Mesenchymal stem cell (in vitro differentiated cells and primary cell): ENCODE data around the gene TCF4.

Source experiments
- DNase-seq: peaks from one replicate; pipeline ENCODE4 v3.0.0-alpha.2; 2013
- H2AFZ ChIP-seq: one replicate; pipeline ENCODE4 v1.6.1; 2013; ENCODE audit warnings: low read depth, mild to moderate bottlenecking, control low read depth, inconsistent platforms, low read length, moderate library complexity
- H2AK5ac ChIP-seq: 2 replicates; pipeline ENCODE4 v1.6.1; 2013; ENCODE audit warnings: low read length, moderate library complexity, mild to moderate bottlenecking, inconsistent platforms; ENCODE audit not compliant: severe bottlenecking
- H2BK120ac ChIP-seq: one replicate; pipeline ENCODE4 v1.6.1; 2013; ENCODE audit warnings: low read depth, mild to moderate bottlenecking, inconsistent platforms, low read length, moderate library complexity
- H2BK12ac ChIP-seq, 2 experiments: one replicate each; pipeline ENCODE4 v1.6.1; 2013; ENCODE audit warnings: inconsistent platforms in 2 of 2, low read length in 2 of 2, mild to moderate bottlenecking in 2 of 2, moderate library complexity in 2 of 2, control low read depth in 1 of 2
- H2BK15ac ChIP-seq: one replicate; pipeline ENCODE4 v1.6.1; 2013; ENCODE audit warnings: mild to moderate bottlenecking, low read depth, inconsistent platforms; ENCODE audit not compliant: poor library complexity, severe bottlenecking
- H2BK5ac ChIP-seq: 2 replicates; pipeline ENCODE4 v1.6.1; 2013; ENCODE audit warnings: low read depth, mild to moderate bottlenecking, low read length, control low read depth, inconsistent platforms; ENCODE audit not compliant: poor library complexity, severe bottlenecking
- H3K14ac ChIP-seq, 2 experiments: one replicate each; pipeline ENCODE4 v1.6.1; 2013; ENCODE audit warnings: inconsistent platforms in 2 of 2, low read length in 2 of 2, control low read depth in 1 of 2, mild to moderate bottlenecking in 1 of 2, moderate library complexity in 1 of 2
- H3K18ac ChIP-seq, 2 experiments: one replicate each; pipeline ENCODE4 v1.6.1; 2013; ENCODE audit warnings: inconsistent platforms in 2 of 2, low read length in 2 of 2, control low read depth in 1 of 2, low read depth in 1 of 2, mild to moderate bottlenecking in 1 of 2
- H3K23ac ChIP-seq, 2 experiments: one replicate each; pipeline ENCODE4 v1.6.1; 2013; ENCODE audit warnings: inconsistent platforms in 2 of 2, low read length in 2 of 2, mild to moderate bottlenecking in 2 of 2, moderate library complexity in 2 of 2, control low read depth in 1 of 2
- H3K27ac ChIP-seq: 2 replicates; pipeline ENCODE4 v1.5.1; 2013; ENCODE audit warnings: mild to moderate bottlenecking, moderate library complexity, low read length, control low read depth, inconsistent platforms; ENCODE audit not compliant: poor library complexity, severe bottlenecking
- H3K27me3 ChIP-seq, 2 experiments: 2 replicates each; pipeline versions ENCODE4 v1.6.1 to v1.7.0; 2013; ENCODE audit warnings: low read length in 2 of 2, mild to moderate bottlenecking in 2 of 2, moderate library complexity in 2 of 2, control low read depth in 1 of 2, inconsistent platforms in 1 of 2; ENCODE audit not compliant: control insufficient read depth in 1 of 2, insufficient read depth in 1 of 2
- H3K36me3 ChIP-seq, 2 experiments: 2 replicates each; pipeline versions ENCODE4 v1.6.1 to v1.7.0; 2013; ENCODE audit warnings: low read length in 2 of 2, control low read depth in 1 of 2, inconsistent platforms in 1 of 2, low read depth in 1 of 2, mild to moderate bottlenecking in 1 of 2; ENCODE audit not compliant: insufficient read depth in 2 of 2, control insufficient read depth in 1 of 2
- H3K4ac ChIP-seq, 2 experiments: one replicate each; pipeline ENCODE4 v1.6.1; 2013; ENCODE audit warnings: inconsistent platforms in 2 of 2, low read length in 2 of 2, mild to moderate bottlenecking in 2 of 2, moderate library complexity in 2 of 2, control low read depth in 1 of 2, low read depth in 1 of 2
- H3K4me1 ChIP-seq: 2 replicates; pipeline ENCODE4 v1.6.1; 2013; ENCODE audit warnings: low read depth, low read length, control low read depth; ENCODE audit not compliant: control insufficient read depth, insufficient read depth
- H3K4me2 ChIP-seq: 2 replicates; pipeline ENCODE4 v1.6.1; 2013; ENCODE audit warnings: low read length, mild to moderate bottlenecking, inconsistent platforms; ENCODE audit not compliant: poor library complexity, severe bottlenecking
- H3K4me3 ChIP-seq, 2 experiments: 2 replicates each; pipeline versions ENCODE4 v1.5.1 to v1.7.0; 2013; ENCODE audit warnings: low read length in 2 of 2, mild to moderate bottlenecking in 2 of 2, control low read depth in 1 of 2, low read depth in 1 of 2; ENCODE audit not compliant: insufficient read depth in 1 of 2
- H3K79me1 ChIP-seq: replicated peaks from 2 replicates; pipeline ENCODE4 v1.6.1; 2013; ENCODE audit warnings: mild to moderate bottlenecking, control low read depth, low read length, inconsistent platforms; ENCODE audit not compliant: poor library complexity, severe bottlenecking
- H3K9ac ChIP-seq: 2 replicates; pipeline ENCODE4 v1.7.0; 2013; ENCODE audit warnings: mild to moderate bottlenecking, low read length, moderate library complexity
- H3K9me3 ChIP-seq: 2 replicates; pipeline ENCODE4 v1.7.0; 2013; ENCODE audit warnings: mild to moderate bottlenecking, low read length; ENCODE audit not compliant: control insufficient read depth
- H4K8ac ChIP-seq: one replicate; pipeline ENCODE4 v1.6.1; 2013; ENCODE audit warnings: inconsistent platforms, mild to moderate bottlenecking, low read length, moderate library complexity
- H4K91ac ChIP-seq: one replicate; pipeline ENCODE4 v1.6.1; 2013; ENCODE audit warnings: mild to moderate bottlenecking, low read length, inconsistent platforms
- WGBS: methylation state at CpG from one replicate; pipeline ENCODE4 v1.1.7; 2013; ENCODE audit warnings: mixed read lengths; 5-methylcytosine and 5-hydroxymethylcytosine counted together

TCF4 gene

GRCh38 chr18:55214534-55214933 lies 373.5 kb downstream of the TCF4 start:
- Histone ChIP-seq H3K9ac (no peak overlapping the region), H4K8ac (no peak overlapping the region), H2BK5ac (no peak overlapping the region), H3K14ac (no peak overlapping the region), H3K27me3 (no peaks in the 10 kb centered on the region), H3K27ac (no peak overlapping the region), H3K79me1 (no peaks in the 10 kb centered on the region), H3K4me3 (no peak overlapping the region), H4K91ac (no peak overlapping the region), H2AFZ (no peak overlapping the region), H3K23ac (no peak overlapping the region), H3K4ac (no peak overlapping the region), H3K4me2 (no peak overlapping the region), H3K18ac (no peak overlapping the region), H3K9me3 (no peaks in the 10 kb centered on the region), H2BK120ac (no peak overlapping the region), H2BK12ac (no peak overlapping the region), H2AK5ac (no peak overlapping the region), H3K36me3 (no peaks in the 10 kb centered on the region), H2BK15ac (no peak overlapping the region), H3K4me1 (no peaks in the 10 kb centered on the region)
- 14% methylated on average over 1 of the region's 2 CpGs for WGBS
- no peak for DNase-seq

- 77% methylated on average over 1 of the region's 1 CpG for WGBS
- Histone ChIP-seq H2BK5ac (no peak overlapping the region), H3K18ac (no peak overlapping the region), H2AK5ac (no peak overlapping the region), H2BK120ac (no peak overlapping the region), H3K4me2 (no peak overlapping the region), H3K9me3 (no peaks in the 10 kb centered on the region), H2BK15ac (no peak overlapping the region), H3K79me1 (no peaks in the 10 kb centered on the region), H3K23ac (no peak overlapping the region), H3K36me3 (no peaks in the 10 kb centered on the region), H4K8ac (no peak overlapping the region), H3K4ac (no peak overlapping the region), H3K14ac (no peak overlapping the region), H3K9ac (no peak overlapping the region), H3K27me3 (no peaks in the 10 kb centered on the region), H4K91ac (no peak overlapping the region), H3K27ac (no peak overlapping the region), H2AFZ (no peak overlapping the region), H3K4me3 (no peak overlapping the region), H2BK12ac (no peak overlapping the region), H3K4me1 (no peaks in the 10 kb centered on the region)
- DNase-seq, result no peak
These were observed 374.4 kb downstream of the TCF4 start for GRCh38 chr18:55213586-55213985.

DNA sequence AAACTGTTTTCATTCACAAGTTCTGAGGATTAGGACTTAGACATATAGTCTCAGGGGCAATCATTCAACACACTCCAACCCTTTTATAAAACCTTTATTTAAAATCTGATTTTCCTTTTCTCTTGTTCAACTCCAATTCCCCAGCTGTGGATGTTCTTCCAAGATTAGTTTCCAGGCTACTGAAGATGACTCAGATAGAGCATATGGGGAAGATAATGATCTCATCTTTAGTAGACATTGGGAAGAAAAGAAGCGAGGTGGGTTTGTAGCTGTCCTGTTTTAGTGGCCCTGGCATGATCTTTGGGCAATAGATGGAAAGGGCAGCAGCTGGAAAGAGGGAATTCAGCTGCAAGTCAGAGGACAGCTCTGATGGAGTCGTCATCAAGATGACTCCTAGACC lies 381.1 kb downstream of the TCF4 start:
- no peak overlapping the region for H4K8ac ChIP-seq
- no peak overlapping the region for H2BK15ac ChIP-seq
- H3K4me2 ChIP-seq, result no peak overlapping the region
- H3K9me3 ChIP-seq, result no peaks in the 10 kb centered on the region
- H2BK12ac ChIP-seq, result no peak overlapping the region
- H3K4me1 ChIP-seq, result no peaks in the 10 kb centered on the region
- H3K27ac ChIP-seq, result no peak overlapping the region
- H3K23ac ChIP-seq, result no peak overlapping the region
- no peak overlapping the region for H3K4ac ChIP-seq
- H3K36me3 ChIP-seq, result no peaks in the 10 kb centered on the region
- H3K79me1 ChIP-seq, result no peaks in the 10 kb centered on the region
- no peak overlapping the region for H3K9ac ChIP-seq
- no peak overlapping the region for H4K91ac ChIP-seq
- WGBS, result 0% methylated on average over 1 of the region's 2 CpGs
- no peaks in the 10 kb centered on the region for H3K27me3 ChIP-seq
- no peak overlapping the region for H3K18ac ChIP-seq
- no peak overlapping the region for H3K14ac ChIP-seq
- DNase-seq, result no peak
- no peak overlapping the region for H2AFZ ChIP-seq
- H2BK120ac ChIP-seq, result no peak overlapping the region
- no peak overlapping the region for H2AK5ac ChIP-seq
- H3K4me3 ChIP-seq, result no peak overlapping the region
- H2BK5ac ChIP-seq, result no peak overlapping the region

GRCh38 chr18:55202232-55202917 lies 385.6 kb downstream of the TCF4 start:
- Histone ChIP-seq H2AK5ac (no peak overlapping the region), H3K79me1 (no peaks in the 10 kb centered on the region), H3K9me3 (no peaks in the 10 kb centered on the region), H3K27me3 (no peaks in the 10 kb centered on the region), H3K14ac (no peak overlapping the region), H3K4me3 (no peak overlapping the region), H2AFZ (no peak overlapping the region), H3K4ac (no peak overlapping the region), H2BK12ac (no peak overlapping the region), H3K23ac (no peak overlapping the region), H3K4me2 (no peak overlapping the region), H3K27ac (no peak overlapping the region), H2BK120ac (no peak overlapping the region), H4K91ac (no peak overlapping the region), H3K18ac (no peak overlapping the region), H3K9ac (no peak overlapping the region), H4K8ac (no peak overlapping the region), H3K4me1 (no peaks in the 10 kb centered on the region), H2BK15ac (no peak overlapping the region), H3K36me3 (no peaks in the 10 kb centered on the region), H2BK5ac (no peak overlapping the region)
- DNase-seq, result no peak
- WGBS, result 79% methylated on average over 2 of the region's 2 CpGs
